Hindlimb muscle (tissue), 1 donor: Measurements from ENCODE around the gene ZBP1. TPM values are rescaled to one million over a fixed set of nuclear protein-coding genes. Genes with fewer than 3 reads are reported as not detected.
A peak's percentile ranks its signal among the peaks of the same experiment; 100 is the strongest.

Experiments
- DNase-seq: peaks from one replicate; pipeline ENCODE4 v3.0.0-alpha.2; 2013
- polyA plus RNA-seq: library from polyadenylated mRNA; unstranded; fragments of 120-200 nt; gene quantifications from one replicate; pipeline ENCODE4 v1.2.1, GENCODE V29; 2013; ENCODE audit not compliant: insufficient read length

The ZBP1 gene
- polyA plus RNA-seq, 1 donor = not detected

- DNase-seq = no peak
These were observed 49.9 kb downstream of the ZBP1 start for GRCh38 chr20:57570145-57570850.

DNA sequence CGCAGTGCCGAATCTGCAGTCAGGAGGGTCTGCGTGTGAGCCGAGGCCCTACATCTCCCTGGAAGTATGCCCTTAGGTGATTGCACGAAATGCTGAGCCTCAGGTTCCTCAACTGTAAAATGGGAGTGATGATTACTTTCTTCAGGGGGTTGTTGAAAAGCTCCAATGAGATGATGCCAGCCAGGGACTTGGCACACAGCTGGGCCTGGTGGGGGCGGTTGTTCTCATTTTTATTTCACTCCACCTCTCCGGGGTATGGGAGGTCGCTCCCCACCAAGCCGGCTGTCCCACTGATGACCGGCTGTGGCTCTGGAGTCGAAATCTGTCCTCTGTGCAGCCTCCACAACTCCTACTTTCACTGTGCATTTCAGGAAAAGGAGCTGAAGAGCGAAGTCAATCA is 51.3 kb downstream of the ZBP1 start:
- DNase-seq = no peak

- no peak for DNase-seq
These were observed 51.9 kb downstream of the ZBP1 start for GRCh38 chr20:57568088-57568896.

DNA sequence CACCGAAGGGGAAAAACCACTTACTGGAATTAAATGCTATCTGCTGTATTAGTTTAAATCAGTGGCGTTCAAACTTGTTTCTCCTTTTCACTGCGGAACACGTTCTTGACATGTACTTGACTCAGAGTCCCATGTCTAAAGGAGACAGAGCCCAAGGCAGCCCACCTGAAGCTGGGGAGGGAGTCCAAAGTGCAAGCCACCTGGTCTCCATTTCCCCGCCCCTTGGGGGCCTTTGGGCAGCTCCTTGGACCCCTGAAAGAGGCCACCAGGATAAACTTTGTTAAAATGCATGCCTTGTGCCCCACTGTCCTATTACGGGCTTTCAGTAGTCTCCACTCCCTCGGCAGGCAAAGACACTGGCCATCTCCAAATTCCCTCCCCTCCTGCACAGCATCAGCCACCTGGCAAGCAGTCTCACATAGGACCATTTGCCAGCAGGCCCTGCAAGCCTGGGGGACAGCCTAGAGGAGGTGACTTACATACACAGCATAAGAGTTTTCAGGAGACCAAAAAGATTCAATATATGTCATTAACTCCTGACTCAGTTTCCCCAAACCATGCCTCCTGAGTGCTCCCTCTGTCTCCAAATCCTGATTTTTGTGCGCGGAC is 52.7 kb downstream of the ZBP1 start:
- no peak for DNase-seq

DNA sequence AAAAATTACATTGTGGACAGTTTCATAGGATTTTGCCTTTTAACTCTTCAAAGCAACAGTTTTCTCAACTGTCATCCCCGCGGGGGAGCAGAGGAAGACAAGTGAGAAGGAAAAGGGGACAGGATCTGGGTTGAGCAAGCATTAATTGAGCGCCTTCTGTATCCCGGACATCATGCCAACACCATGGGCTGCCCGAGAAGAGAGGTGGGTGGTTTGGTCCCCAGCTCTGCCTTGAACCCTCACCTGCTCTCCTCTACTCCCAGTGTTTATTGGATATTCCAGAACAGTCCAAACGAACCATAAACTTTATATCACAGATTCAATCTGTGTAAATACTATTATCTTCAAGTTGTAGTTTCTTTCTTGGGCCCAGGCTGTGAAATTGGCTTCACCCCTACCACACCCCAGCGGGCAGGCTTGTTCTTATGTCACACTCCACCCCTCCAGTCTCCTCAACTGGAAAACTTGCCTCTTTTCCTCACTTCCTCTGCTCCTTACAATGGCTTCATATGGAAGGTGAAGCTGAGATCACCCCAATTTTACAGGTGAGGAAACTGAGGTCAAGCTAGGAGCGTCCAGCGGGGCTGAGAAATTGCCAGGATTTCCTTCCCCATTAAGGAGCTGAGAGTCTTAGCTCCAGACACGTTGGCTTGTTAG is 53.3 kb downstream of the ZBP1 start:
- no peak for DNase-seq

DNA sequence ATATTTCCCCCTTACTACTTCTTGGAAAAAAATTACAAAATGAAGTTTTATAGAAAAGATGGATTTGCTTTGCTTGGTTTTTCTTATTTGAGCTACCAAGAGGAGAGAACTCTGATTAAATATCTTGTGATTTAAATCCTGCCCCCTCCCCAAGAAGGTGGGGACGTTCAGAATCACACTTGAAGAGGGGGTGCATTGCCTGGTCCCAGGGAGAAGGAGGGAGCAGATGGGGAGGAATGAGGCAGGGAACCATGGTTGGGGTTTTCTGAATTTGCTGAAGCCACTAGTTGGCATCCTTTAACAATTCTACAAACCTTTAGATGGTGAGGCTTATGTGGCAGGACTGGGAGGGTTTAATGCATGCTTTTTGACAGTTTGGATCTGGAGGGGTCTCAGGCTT is 53.8 kb downstream of the ZBP1 start:
- no peak for DNase-seq

GRCh38 chr20:57564951-57565642 is 55.1 kb downstream of the ZBP1 start:
- no peak for DNase-seq

DNA sequence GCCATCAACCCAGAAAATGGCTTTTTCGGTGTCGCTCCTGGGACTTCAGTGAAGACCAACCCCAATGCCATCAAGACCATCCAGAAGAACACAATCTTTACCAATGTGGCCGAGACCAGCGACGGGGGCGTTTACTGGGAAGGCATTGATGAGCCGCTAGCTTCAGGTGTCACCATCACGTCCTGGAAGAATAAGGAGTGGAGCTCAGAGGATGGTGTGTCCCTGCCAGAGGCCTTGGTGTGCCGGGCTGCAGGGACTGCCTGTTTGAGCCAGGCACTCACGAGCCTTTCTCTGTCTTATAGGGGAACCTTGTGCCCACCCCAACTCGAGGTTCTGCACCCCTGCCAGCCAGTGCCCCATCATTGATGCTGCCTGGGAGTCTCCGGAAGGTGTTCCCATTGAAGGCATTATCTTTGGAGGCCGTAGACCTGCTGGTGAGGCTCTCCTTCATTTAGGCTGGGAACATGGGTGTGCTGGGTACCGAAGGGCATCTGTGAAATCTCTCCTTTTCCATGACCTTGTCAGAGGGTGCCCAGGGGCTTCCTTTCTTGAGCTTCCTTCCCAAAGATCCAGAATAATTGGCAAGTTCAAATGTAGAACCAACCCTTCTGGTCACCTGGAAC is 55.9 kb downstream of the ZBP1 start:
- DNase-seq = no peak

DNA sequence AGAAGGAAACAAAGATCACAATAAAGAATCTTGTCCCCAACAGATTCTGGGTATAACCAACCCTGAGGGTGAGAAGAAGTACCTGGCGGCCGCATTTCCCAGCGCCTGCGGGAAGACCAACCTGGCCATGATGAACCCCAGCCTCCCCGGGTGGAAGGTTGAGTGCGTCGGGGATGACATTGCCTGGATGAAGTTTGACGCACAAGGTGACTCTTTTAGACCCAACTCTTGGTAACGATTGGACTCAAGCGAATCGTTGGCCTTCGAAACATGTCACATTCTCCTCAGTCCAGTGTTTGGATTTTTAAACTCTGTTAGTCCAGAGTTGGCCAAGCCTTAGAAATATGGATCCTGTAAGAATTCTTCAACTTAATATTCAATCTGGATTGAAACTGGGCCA is 56.7 kb downstream of the ZBP1 start:
- no peak for DNase-seq

DNA sequence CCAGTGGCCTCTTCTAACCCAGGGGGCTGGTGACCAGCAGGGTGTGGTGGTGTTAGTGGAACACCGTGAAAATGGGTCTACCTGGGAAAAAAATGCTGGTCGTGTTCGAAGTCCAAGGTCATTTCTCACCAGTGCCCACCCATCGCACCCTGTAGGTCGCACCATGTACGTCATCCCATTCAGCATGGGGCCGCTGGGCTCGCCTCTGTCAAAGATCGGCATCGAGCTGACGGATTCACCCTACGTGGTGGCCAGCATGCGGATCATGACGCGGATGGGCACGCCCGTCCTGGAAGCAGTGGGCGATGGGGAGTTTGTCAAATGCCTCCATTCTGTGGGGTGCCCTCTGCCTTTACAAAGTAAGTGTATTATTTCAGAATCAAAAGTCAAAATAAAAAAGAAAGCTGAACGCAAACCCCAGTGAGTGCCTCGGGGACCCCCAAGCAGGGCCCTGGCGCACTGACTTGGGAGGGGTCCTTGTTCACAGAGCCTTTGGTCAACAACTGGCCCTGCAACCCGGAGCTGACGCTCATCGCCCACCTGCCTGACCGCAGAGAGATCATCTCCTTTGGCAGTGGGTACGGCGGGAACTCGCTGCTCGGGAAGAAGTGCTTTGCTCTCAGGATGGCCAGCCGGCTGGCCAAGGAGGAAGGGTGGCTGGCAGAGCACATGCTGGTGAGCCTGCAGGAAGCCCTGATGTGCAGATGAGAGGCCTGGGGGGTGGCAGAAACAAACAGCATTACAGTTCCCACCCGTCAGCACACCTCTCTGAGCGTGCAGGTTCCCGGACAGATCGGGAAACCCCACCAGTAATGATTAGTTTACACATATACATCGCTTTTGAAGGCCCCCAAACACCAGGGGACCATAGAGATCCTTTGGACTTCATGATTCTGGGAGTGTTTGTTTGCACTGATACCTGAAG is 57.4 kb downstream of the ZBP1 start:
- DNase-seq = no peak

DNA sequence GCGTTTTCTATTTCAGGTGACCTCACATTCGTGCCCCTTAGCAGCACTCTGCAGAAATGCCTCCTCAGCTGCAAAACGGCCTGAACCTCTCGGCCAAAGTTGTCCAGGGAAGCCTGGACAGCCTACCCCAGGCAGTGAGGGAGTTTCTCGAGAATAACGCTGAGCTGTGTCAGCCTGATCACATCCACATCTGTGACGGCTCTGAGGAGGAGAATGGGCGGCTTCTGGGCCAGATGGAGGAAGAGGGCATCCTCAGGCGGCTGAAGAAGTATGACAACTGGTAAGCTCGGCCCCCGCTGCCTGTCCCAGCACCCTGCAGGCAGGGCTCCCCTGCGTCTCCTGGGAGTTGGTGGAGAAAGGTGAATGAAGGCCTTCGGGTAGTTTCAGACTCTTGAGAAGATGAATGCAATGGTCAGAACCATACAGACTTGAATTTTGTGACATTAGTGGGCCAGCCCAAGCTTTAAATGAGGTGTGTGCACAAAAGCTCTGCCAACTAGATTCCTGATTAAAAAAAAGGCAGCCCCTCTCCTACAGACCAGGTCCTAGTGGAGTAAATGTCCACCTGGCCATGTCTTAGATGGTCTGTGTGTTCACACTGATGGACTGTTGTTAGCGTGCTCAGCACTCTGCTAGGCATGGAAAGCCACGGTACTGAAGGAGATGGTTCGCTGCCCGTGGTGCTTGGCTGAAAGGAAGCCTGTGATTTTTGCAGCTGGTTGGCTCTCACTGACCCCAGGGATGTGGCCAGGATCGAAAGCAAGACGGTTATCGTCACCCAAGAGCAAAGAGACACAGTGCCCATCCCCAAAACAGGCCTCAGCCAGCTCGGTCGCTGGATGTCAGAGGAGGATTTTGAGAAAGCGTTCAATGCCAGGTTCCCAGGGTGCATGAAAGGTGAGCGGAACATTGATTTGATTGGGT is 58.6 kb downstream of the ZBP1 start:
- DNase-seq = no peak

DNA sequence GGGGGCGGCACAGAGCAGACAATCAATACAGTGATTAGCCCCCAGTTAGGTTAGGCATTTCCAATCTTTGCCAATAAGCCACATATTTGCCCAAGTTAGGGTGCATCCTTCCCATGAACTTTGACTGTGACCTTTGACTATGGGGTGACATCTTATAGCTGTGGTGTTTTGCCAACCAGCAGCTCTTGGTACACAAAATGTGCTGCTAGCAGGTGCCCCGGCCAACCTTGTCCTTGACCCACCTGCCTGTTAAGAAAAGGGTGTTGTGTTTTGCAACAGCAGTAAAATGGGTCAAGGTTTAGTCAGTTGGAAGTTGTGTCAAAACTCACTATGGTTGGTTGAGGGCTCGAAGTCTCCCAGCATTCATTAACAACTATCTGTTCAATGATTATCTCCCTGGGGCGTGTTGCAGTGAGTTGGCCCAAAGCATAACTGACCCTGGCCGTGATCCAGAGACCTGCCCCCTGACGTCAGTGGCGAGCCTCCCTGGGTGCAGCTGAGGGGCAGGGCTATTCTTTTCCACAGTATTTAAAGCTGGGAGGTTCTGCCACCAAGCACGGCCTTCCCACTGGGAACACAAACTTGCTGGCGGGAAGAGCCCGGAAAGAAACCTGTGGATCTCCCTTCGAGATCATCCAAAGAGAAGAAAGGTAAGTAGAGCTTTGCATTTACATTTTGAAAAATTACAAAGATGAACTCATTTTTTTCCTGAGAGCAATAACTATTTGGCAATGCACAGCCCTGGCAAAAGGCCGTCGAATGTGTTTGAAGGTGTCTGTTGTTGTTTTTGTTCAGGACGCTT is 59.5 kb downstream of the ZBP1 start, which contains the start of gene PCK1:
Gene PCK1 (plus strand): TSS at position 557 of the 802 bp plus-strand sequence. CDS start 302 bp downstream, outside the sequence.
- peak; percentile 23 for DNase-seq

GRCh38 chr20:57559658-57560553 is 60.3 kb downstream of the ZBP1 start:
- no peak for DNase-seq

DNA sequence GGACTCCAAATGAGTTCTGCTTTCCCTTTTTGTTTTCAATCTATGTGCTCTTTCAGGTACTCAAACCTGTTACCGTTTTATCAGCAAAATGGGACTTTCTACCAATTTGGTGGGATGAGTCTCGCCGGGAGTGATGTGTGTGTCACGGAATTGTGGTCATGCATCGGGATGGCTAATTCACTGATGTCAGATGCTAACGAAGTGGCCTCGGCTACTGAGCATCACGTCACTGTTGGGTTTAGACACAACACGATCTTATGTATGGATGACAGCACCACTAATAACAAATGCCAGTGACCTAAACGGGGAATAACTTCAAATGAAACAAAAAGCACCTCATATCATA is 61.0 kb downstream of the ZBP1 start:
- DNase-seq = no peak

DNA sequence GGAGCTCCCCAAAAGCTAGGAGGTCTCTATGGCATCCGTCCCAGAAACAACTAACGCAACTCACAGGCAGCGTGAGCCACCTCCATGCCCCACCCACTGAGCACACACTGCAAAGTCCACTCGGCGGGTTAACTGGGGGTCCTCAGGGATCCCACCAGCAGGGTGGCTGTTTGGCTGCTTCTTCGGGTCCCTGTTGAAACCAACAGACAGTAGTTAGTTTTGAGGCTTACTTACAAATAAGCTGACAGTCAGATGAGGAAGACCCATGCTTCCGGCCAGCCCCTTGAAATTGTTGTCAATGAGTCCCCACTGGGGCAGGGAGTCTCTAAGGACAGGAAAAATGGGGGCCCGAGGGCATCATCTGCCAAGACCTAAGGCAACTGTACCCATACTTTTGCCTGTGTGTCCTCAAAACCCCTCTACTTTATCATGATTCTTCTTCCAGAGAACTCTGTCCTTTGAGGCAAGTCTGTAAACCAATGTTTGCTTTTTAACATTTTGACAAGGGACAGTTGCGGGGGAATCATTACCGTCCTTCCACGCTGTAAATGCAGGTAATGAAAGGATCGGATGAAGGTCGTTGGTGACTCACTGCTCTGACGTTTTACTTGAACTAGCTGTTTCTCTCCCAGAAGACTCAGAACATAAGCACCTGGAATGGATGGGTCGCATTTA is 61.5 kb downstream of the ZBP1 start:
- DNase-seq = no peak

- no peak for DNase-seq
These were observed 62.2 kb downstream of the ZBP1 start for GRCh38 chr20:57557926-57558613.

GRCh38 chr20:57556980-57557274 is 63.3 kb downstream of the ZBP1 start:
- no peak for DNase-seq
